ENCODE results near the gene RFX2. TPM values are rescaled to one million over a fixed set of nuclear protein-coding genes. Genes with fewer than 3 reads are reported as not detected.

The RFX2 gene
- total and polyA plus RNA-seq, 9 of the 15 experiments (the other 6 are each of a cell fraction or from before 2014, with no cell fraction given) = 3.6 to 18.7 (median 8.7) TPM

GRCh38 chr19:6048793-6049405 lies 61.4 kb downstream of the RFX2 start (continued):
- no peak for TF ChIP-seq ZBTB40 (IDR thresholded peaks at IDR 0.05)
- no peak for TF ChIP-seq ZBTB40 (CRISPR knock-in tag; IDR thresholded peaks at IDR 0.05)
- TF ChIP-seq CHD7 (IDR thresholded peaks at IDR 0.05; ENCODE audit: low read depth, low read length) = no peak
- no peak for TF ChIP-seq FOXO4 (CRISPR knock-in tag; IDR thresholded peaks at IDR 0.05)
- no peak for TF ChIP-seq FUS (optimal IDR thresholded peaks at IDR 0.05; ENCODE audit: low read depth, low read length)
